HL-60/S4 treated with retinoic acid at 250 ng/mL for 4 days and 3 days (cell line): ENCODE measurements around the gene MTFR2.

Experiments used
- in situ Hi-C: fragments of 300-500 bp; cut with MboI; formaldehyde crosslinking; loops from 2 replicates; pipeline ENCODE4 v1.7.0; 2022; ENCODE audit warnings: low sequenced_read_pairs

The MTFR2 gene

GRCh38 chr6:136236466-136237293, 13.4 kb downstream of the MTFR2 start:
- in situ Hi-C loops: no loop called here

GRCh38 chr6:136235233-136235564, 14.9 kb downstream of the MTFR2 start:
- in situ Hi-C loops: no loop called here

GRCh38 chr6:136232701-136233100, 17.4 kb downstream of the MTFR2 start:
- in situ Hi-C loops: no loop called here

- in situ Hi-C loops: no loop called here
Observed at GRCh38 chr6:136230219-136230853, 19.8 kb downstream of the MTFR2 start.

GRCh38 chr6:136228814-136229213, 21.3 kb downstream of the MTFR2 start:
- in situ Hi-C loops: loop anchor here (10.0 kb wide), 1 partner anchor 694 kb away; no protein-coding TSS in a partner anchor

GRCh38 chr6:136226674-136227377, 23.3 kb downstream of the MTFR2 start:
- in situ Hi-C loops: loop anchor here (10.0 kb wide), 1 partner anchor 692 kb away; no protein-coding TSS in a partner anchor

GRCh38 chr6:136226027-136226673, 24.0 kb downstream of the MTFR2 start:
- in situ Hi-C loops: loop anchor here (10.0 kb wide), 1 partner anchor 691 kb away; no protein-coding TSS in a partner anchor

- in situ Hi-C loops: loop anchor here (10.0 kb wide), 1 partner anchor 691 kb away; no protein-coding TSS in a partner anchor
Observed at GRCh38 chr6:136225496-136225895, 24.6 kb downstream of the MTFR2 start.

GRCh38 chr6:136224974-136225373, 25.1 kb downstream of the MTFR2 start:
- in situ Hi-C loops: loop anchor here (10.0 kb wide), 1 partner anchor 690 kb away; no protein-coding TSS in a partner anchor

GRCh38 chr6:136216503-136217401, 33.4 kb downstream of the MTFR2 start:
- in situ Hi-C loops: no loop called here

- in situ Hi-C loops: no loop called here
Observed at GRCh38 chr6:136213853-136214252, 36.3 kb downstream of the MTFR2 start.

- in situ Hi-C loops: no loop called here
Observed at GRCh38 chr6:136213012-136213539, 37.0 kb downstream of the MTFR2 start.

GRCh38 chr6:136212608-136213007, 37.5 kb downstream of the MTFR2 start:
- in situ Hi-C loops: no loop called here

- in situ Hi-C loops: no loop called here
Observed at GRCh38 chr6:136210398-136211165, 39.5 kb downstream of the MTFR2 start.

GRCh38 chr6:136209496-136209895, 40.6 kb downstream of the MTFR2 start:
- in situ Hi-C loops: no loop called here

GRCh38 chr6:136208783-136209182, 41.3 kb downstream of the MTFR2 start:
- in situ Hi-C loops: no loop called here

- in situ Hi-C loops: no loop called here
Observed at GRCh38 chr6:136201732-136202131, 48.4 kb downstream of the MTFR2 start.

GRCh38 chr6:136192902-136193301, 57.2 kb downstream of the MTFR2 start:
- in situ Hi-C loops: no loop called here
